SK-N-SH (cell line): ENCODE data around the gene SOS2. TPM values are rescaled to one million over a fixed set of nuclear protein-coding genes. Genes with fewer than 3 reads are reported as not detected.

Experiments
- CTCF ChIA-PET: fragments of 300-600, 350-600 bp; formaldehyde crosslinking; extraction: SDS; loops from one replicate; lab custom pipeline; 2021; lab: Yijun Ruan, JAX
- POLR2A ChIA-PET: fragments of 350-600 bp; sonication (Branson Sonifier 250); formaldehyde crosslinking; extraction: SDS; loops from one replicate; lab custom pipeline; 2020; ENCODE audit warnings: antibody characterized with exemption, inconsistent platforms; lab: Yijun Ruan, JAX
- DNase-seq: peaks from one replicate; pipeline ENCODE4 v3.0.0; 2012
- H2AFZ ChIP-seq: fragments of 200-600 bp; sonication (generic); 2 replicates; pipeline ENCODE4 v1.8.1; 2016; ENCODE audit warnings: antibody characterized with exemption, mild to moderate bottlenecking, low read depth
- H3F3A ChIP-seq: fragments of 200-600 bp; sonication (generic); replicated peaks from 2 replicates; pipeline ENCODE3; 2016; ENCODE audit warnings: antibody characterized with exemption, mild to moderate bottlenecking; ENCODE audit not compliant: insufficient read depth
- H3K27ac ChIP-seq, 2 experiments: fragments of 200-500 bp in 1 of 2; fragments of 200-600 bp in 1 of 2; sonication (Bioruptor generic) in 1 of 2; sonication (generic), shearing (Covaris generic) in 1 of 2; 2 replicates each; pipeline versions ENCODE4 v1.5.1 to v1.6.1; 2014 to 2016; ENCODE audit warnings: low read depth in 2 of 2, inconsistent platforms in 1 of 2, low read length in 1 of 2, mild to moderate bottlenecking in 1 of 2, mixed read lengths in 1 of 2
- H3K27me3 ChIP-seq: fragments of 200-600 bp; sonication (generic), shearing (Covaris generic); 2 replicates; pipeline ENCODE4 v1.6.1; 2016; ENCODE audit warnings: mixed run types; ENCODE audit not compliant: insufficient read depth
- H3K36me3 ChIP-seq, 2 experiments: fragments of 200-500 bp in 1 of 2; fragments of 200-600 bp in 1 of 2; sonication (Bioruptor generic) in 1 of 2; sonication (generic) in 1 of 2; replicated peaks in 1 of 2; 2 replicates each; pipeline versions ENCODE3 to v1.5.1; 2014 to 2016; ENCODE audit warnings: low read length in 1 of 2, mild to moderate bottlenecking in 1 of 2; ENCODE audit not compliant: insufficient read depth in 2 of 2, control insufficient read depth in 1 of 2
- H3K4me1 ChIP-seq, 2 experiments: fragments of 200-500 bp in 1 of 2; fragments of 200-600 bp in 1 of 2; sonication (Bioruptor generic) in 1 of 2; sonication (generic), shearing (Covaris generic) in 1 of 2; 2 replicates each; pipeline versions ENCODE4 v1.5.1 to v1.6.1; 2014 to 2016; ENCODE audit warnings: low read depth in 1 of 2, low read length in 1 of 2, mixed run types in 1 of 2; ENCODE audit not compliant: insufficient read depth in 2 of 2, control insufficient read depth in 1 of 2
- H3K4me2 ChIP-seq: fragments of 200-600 bp; sonication (generic), shearing (Covaris generic); 2 replicates; pipeline ENCODE4 v1.6.1; 2017; ENCODE audit warnings: mixed run types
- H3K4me3 ChIP-seq, 2 experiments: fragments of 200-500 bp in 1 of 2; fragments of 200-600 bp in 1 of 2; sonication (Bioruptor generic) in 1 of 2; sonication (generic), shearing (Covaris generic) in 1 of 2; 2 replicates each; pipeline versions ENCODE4 v1.5.1 to v1.8.1; 2014 to 2016; ENCODE audit warnings: low read depth in 2 of 2, inconsistent platforms in 1 of 2, low read length in 1 of 2, mild to moderate bottlenecking in 1 of 2, mixed read lengths in 1 of 2, moderate library complexity in 1 of 2
- H3K79me2 ChIP-seq: fragments of 200-600 bp; sonication (generic); 2 replicates; pipeline ENCODE4 v1.8.1; 2017; ENCODE audit warnings: mild to moderate bottlenecking; ENCODE audit not compliant: insufficient read depth
- H3K9ac ChIP-seq: fragments of 200-600 bp; sonication (generic); 2 replicates; pipeline ENCODE4 v1.6.1; 2017; ENCODE audit warnings: mixed run types
- H3K9me2 ChIP-seq: fragments of 200-600 bp; sonication (generic); 2 replicates; pipeline ENCODE4 v1.6.1; 2017; ENCODE audit warnings: mixed run types
- H3K9me3 ChIP-seq: fragments of 200-600 bp; sonication (generic); 2 replicates; pipeline ENCODE4 v1.6.1; 2017; ENCODE audit warnings: mixed run types, mild to moderate bottlenecking, moderate library complexity
- H4K20me1 ChIP-seq: fragments of 200-600 bp; sonication (generic); 2 replicates; pipeline ENCODE4 v1.6.1; 2017; ENCODE audit warnings: mild to moderate bottlenecking, mixed run types; ENCODE audit not compliant: insufficient read depth
- ELF1 ChIP-seq: IDR thresholded peaks from 2 replicates; pipeline ENCODE4 v1.4.0; 2012
- EP300 ChIP-seq, 2 experiments: IDR thresholded peaks; 2 replicates each; pipeline versions ENCODE4 v1.4.0 to v1.6.1; 2012; ENCODE audit warnings: borderline replicate concordance in 1 of 2, low read depth in 1 of 2, low read length in 1 of 2
- EZH2phosphoT487 ChIP-seq: fragments of 200-600 bp; sonication (generic); IDR thresholded peaks from 2 replicates; pipeline ENCODE4 v1.6.1; 2017; ENCODE audit warnings: low read depth, mixed run types, mild to moderate bottlenecking, antibody characterized with exemption, moderate library complexity, borderline replicate concordance
- FOSL2 ChIP-seq: IDR thresholded peaks from 2 replicates; pipeline ENCODE4 v1.4.0; 2012; ENCODE audit warnings: low read depth, mild to moderate bottlenecking, moderate library complexity, borderline replicate concordance
- FOXJ3 ChIP-seq: sonication (generic); formaldehyde crosslinking; IDR thresholded peaks from 2 replicates; pipeline ENCODE4 v1.5.1; 2020; ENCODE audit warnings: mild to moderate bottlenecking, missing genetic modification reagents
- GABPA ChIP-seq: IDR thresholded peaks from 2 replicates; pipeline ENCODE4 v1.4.0; 2012; ENCODE audit warnings: low read depth, mild to moderate bottlenecking
- JUND ChIP-seq: IDR thresholded peaks from 2 replicates; pipeline ENCODE4 v1.4.0; 2012
- MXI1 ChIP-seq: IDR thresholded peaks from 2 replicates; pipeline ENCODE4 v1.6.1; 2012; ENCODE audit warnings: mild to moderate bottlenecking, low read depth, low read length, improper control_type of control experiment
- NFIC ChIP-seq: IDR thresholded peaks from 2 replicates; pipeline ENCODE4 v1.4.0; 2012; ENCODE audit warnings: borderline replicate concordance
- NRF1 ChIP-seq: IDR thresholded peaks from 2 replicates; pipeline ENCODE4 v1.6.1; 2012; ENCODE audit warnings: low read depth, mild to moderate bottlenecking, low read length
- POLR2AphosphoS5 ChIP-seq: IDR thresholded peaks from 2 replicates; pipeline ENCODE4 v1.6.1; 2012; ENCODE audit warnings: low read depth, low read length
- RCOR1 ChIP-seq: fragments of 150-350 bp; IDR thresholded peaks from 2 replicates; pipeline ENCODE4 v1.6.1; 2017; ENCODE audit warnings: antibody characterized with exemption, low read length
- RFX5 ChIP-seq: IDR thresholded peaks from 2 replicates; pipeline ENCODE4 v1.6.1; 2012; ENCODE audit warnings: mild to moderate bottlenecking, improper control_type of control experiment, low read length
- RXRA ChIP-seq: IDR thresholded peaks from 2 replicates; pipeline ENCODE4 v1.4.0; 2012; ENCODE audit warnings: low read depth, mild to moderate bottlenecking, borderline replicate concordance
- USF1 ChIP-seq: IDR thresholded peaks from 2 replicates; pipeline ENCODE4 v1.4.0; 2012; ENCODE audit warnings: low read depth, borderline replicate concordance
- YY1 ChIP-seq: IDR thresholded peaks from 2 replicates; pipeline ENCODE4 v1.4.0; 2012; ENCODE audit warnings: low read depth, mild to moderate bottlenecking
- ZBTB33 ChIP-seq: IDR thresholded peaks from 2 replicates; pipeline ENCODE4 v1.4.0; 2012; ENCODE audit warnings: low read depth, borderline replicate concordance
- WGBS: methylation state at CpG from one replicate; pipeline ENCODE4 v1.1.6; 2017; ENCODE audit warnings: low lambda C conversion rate; 5-methylcytosine and 5-hydroxymethylcytosine counted together
- polyA plus RNA-seq, 3 experiments: library from polyadenylated mRNA; depleted of rRNA; stranded (reverse); fragments of >200 nt; gene quantifications; 2 replicates each; pipeline ENCODE4 v1.2.3, GENCODE V29; 2012
- TF ChIP-seq, protein P1 (sequence below): fragments of 200-600 bp; sonication (generic); IDR thresholded peaks from 2 replicates; pipeline ENCODE4 v1.6.1; 2017; ENCODE audit warnings: antibody characterized with exemption, mild to moderate bottlenecking, moderate library complexity
- TF ChIP-seq, protein P2 (sequence below): fragments of 150-350 bp; IDR thresholded peaks from 2 replicates; pipeline ENCODE4 v1.6.1; 2016; ENCODE audit warnings: mild to moderate bottlenecking, low read depth, low read length
- TF ChIP-seq, protein P3 (sequence below): IDR thresholded peaks from 2 replicates; pipeline ENCODE4; 2012

Gene SOS2
- polyA plus RNA-seq, 1 of the 3 experiments (the other 2 are of a cell fraction): 6.2 TPM

GRCh38 chr14:50265029-50265428, 33.7 kb upstream of the SOS2 start:
- CTCF ChIA-PET: no interaction called here
- no peaks in the 10 kb centered on the region for H3F3A ChIP-seq
- H3K36me3 ChIP-seq: peaks cover 0 to 3% of the 10 kb centered on the region in 2 experiments
- no peak overlapping the region for H3K4me3 ChIP-seq
- DNase-seq: no peak
- POLR2A ChIA-PET: no interaction called here
- H2AFZ ChIP-seq: no peak overlapping the region
- no peak overlapping the region for H3K9ac ChIP-seq
- no peaks in the 10 kb centered on the region for H3K4me1 ChIP-seq
- no peak overlapping the region for H3K27ac ChIP-seq
- no peak overlapping the region for H3K4me2 ChIP-seq
- no peaks in the 10 kb centered on the region for H4K20me1 ChIP-seq
- H3K9me3 ChIP-seq: no peaks in the 10 kb centered on the region
- TF ChIP-seq JUND (no peak), USF1 (no peak), GABPA (no peak), POLR2AphosphoS5 (no peak), EZH2phosphoT487 (no peak), FOXJ3 (CRISPR knock-in tag) (no peak)
- H3K79me2 ChIP-seq: no peaks in the 10 kb centered on the region
- H3K9me2 ChIP-seq: no peaks in the 10 kb centered on the region
- H3K27me3 ChIP-seq: no peaks in the 10 kb centered on the region

GRCh38 chr14:50263321-50263720, 31.9 kb upstream of the SOS2 start:
- no peaks in the 10 kb centered on the region for H4K20me1 ChIP-seq
- ChIA-PET POLR2A (no interaction called here), CTCF (interaction anchor here (1.6 kb wide), 1 partner anchor 397 kb away, joined by 3 read pairs; no protein-coding TSS in a partner anchor)
- H3K36me3 ChIP-seq: no peaks in the 10 kb centered on the region
- no peaks in the 10 kb centered on the region for H3K27me3 ChIP-seq
- no peak overlapping the region for H3K4me3 ChIP-seq
- no peaks in the 10 kb centered on the region for H3K9me3 ChIP-seq
- no peak overlapping the region for H3K27ac ChIP-seq
- no peak overlapping the region for H3K4me2 ChIP-seq
- no peak overlapping the region for H2AFZ ChIP-seq
- H3K9me2 ChIP-seq: no peaks in the 10 kb centered on the region
- no peak for DNase-seq
- H3K4me1 ChIP-seq: no peaks in the 10 kb centered on the region
- 80% methylated on average over 4 of the region's 4 CpGs for WGBS
- no peak overlapping the region for H3K9ac ChIP-seq
- TF ChIP-seq ZBTB33 (no peak), RCOR1 (no peak), ELF1 (no peak), YY1 (no peak), RXRA (no peak), NFIC (no peak), MXI1 (no peak), FOSL2 (no peak), NRF1 (no peak), RFX5 (no peak), EP300 (IDR thresholded peaks at IDR 0.05; ENCODE audit: borderline replicate concordance in 1 of 2, low read depth in 1 of 2, low read length in 1 of 2) (no peak)
- TF ChIP-seq, protein P1, sequence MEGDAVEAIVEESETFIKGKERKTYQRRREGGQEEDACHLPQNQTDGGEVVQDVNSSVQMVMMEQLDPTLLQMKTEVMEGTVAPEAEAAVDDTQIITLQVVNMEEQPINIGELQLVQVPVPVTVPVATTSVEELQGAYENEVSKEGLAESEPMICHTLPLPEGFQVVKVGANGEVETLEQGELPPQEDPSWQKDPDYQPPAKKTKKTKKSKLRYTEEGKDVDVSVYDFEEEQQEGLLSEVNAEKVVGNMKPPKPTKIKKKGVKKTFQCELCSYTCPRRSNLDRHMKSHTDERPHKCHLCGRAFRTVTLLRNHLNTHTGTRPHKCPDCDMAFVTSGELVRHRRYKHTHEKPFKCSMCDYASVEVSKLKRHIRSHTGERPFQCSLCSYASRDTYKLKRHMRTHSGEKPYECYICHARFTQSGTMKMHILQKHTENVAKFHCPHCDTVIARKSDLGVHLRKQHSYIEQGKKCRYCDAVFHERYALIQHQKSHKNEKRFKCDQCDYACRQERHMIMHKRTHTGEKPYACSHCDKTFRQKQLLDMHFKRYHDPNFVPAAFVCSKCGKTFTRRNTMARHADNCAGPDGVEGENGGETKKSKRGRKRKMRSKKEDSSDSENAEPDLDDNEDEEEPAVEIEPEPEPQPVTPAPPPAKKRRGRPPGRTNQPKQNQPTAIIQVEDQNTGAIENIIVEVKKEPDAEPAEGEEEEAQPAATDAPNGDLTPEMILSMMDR: no peak
- TF ChIP-seq, protein P2, sequence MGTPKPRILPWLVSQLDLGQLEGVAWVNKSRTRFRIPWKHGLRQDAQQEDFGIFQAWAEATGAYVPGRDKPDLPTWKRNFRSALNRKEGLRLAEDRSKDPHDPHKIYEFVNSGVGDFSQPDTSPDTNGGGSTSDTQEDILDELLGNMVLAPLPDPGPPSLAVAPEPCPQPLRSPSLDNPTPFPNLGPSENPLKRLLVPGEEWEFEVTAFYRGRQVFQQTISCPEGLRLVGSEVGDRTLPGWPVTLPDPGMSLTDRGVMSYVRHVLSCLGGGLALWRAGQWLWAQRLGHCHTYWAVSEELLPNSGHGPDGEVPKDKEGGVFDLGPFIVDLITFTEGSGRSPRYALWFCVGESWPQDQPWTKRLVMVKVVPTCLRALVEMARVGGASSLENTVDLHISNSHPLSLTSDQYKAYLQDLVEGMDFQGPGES: no peak
- TF ChIP-seq, protein P3, sequence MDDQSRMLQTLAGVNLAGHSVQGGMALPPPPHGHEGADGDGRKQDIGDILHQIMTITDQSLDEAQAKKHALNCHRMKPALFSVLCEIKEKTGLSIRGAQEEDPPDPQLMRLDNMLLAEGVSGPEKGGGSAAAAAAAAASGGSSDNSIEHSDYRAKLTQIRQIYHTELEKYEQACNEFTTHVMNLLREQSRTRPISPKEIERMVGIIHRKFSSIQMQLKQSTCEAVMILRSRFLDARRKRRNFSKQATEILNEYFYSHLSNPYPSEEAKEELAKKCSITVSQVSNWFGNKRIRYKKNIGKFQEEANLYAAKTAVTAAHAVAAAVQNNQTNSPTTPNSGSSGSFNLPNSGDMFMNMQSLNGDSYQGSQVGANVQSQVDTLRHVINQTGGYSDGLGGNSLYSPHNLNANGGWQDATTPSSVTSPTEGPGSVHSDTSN: no peak
- TF ChIP-seq, all 33 proteins: peak for 0
- Histone ChIP-seq H3K79me2 (no peaks in the 10 kb centered on the region), H3F3A (no peaks in the 10 kb centered on the region)
